AG04449 (cell line): ENCODE measurements around the gene PZP.
"Not testable (repeated sequence)": the region's sequence is repeated elsewhere in the genome, so short reads cannot be mapped to it uniquely, and the experiment has no call there.

Experiments
- CTCF ChIA-PET: fragments of 350-600 bp; formaldehyde crosslinking; extraction: SDS; loops from one replicate; lab custom pipeline; 2021; ENCODE audit warnings: antibody characterized with exemption; lab: Yijun Ruan, JAX
- POLR2A ChIA-PET: fragments of 400-600, 350-600 bp; formaldehyde crosslinking; extraction: SDS; loops from one replicate; lab custom pipeline; 2020; ENCODE audit warnings: antibody characterized with exemption, inconsistent platforms; lab: Yijun Ruan, JAX
- DNase-seq: peaks from one replicate; pipeline ENCODE4 v3.0.0-alpha.2; 2010; ENCODE audit warnings: low read depth, low spot score
- H3K4me3 ChIP-seq: 2 replicates; pipeline ENCODE4 v1.5.1; 2011; ENCODE audit warnings: low read depth, mild to moderate bottlenecking, control low read depth, low read length
- TF ChIP-seq, protein P1 (sequence below): IDR thresholded peaks from one replicate; pipeline ENCODE4 v1.5.1; 2011; ENCODE audit warnings: mild to moderate bottlenecking, moderate library complexity, low read length, control low read depth, inconsistent platforms; ENCODE audit not compliant: insufficient read depth; ENCODE audit errors: missing control alignments

The PZP gene

DNA sequence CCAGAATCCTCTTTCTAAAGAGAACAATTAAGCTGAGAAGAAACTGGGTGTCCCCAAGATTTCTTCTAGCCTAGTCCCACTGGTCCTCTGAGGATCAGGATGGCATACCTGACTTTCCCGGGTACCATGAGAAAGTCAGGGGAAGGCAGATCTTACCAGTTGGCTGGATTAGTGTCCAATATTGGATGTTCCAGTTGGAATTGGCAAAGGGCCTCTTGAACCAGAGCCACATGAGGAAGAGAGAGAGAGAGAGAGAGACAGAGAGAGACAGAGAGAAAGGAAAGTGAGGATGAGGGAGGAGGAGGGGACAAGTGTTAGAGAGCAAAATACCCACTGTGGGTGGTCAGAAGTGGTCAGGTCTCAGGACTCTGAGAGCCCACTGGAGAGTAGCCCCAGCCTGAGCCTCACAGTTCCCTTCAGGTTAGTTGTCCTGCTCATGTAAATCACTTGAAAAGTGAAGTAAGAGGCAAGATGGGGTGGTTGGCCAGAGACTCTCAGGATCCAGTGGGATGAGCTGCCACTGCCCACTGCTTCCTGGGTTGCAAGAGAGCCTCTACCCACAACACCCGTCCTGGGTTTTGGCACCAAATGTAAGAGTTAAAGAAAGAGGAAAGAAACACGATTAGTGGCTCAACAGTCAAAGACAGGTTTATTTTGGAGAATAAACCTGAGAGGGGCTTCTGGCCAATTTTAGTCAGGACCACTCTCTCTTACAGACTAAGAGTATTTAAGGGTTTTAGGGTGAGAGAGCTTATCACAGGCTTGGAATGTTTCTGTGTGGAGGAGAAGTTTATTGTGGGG is 64.1 kb downstream of the PZP start:
- TF ChIP-seq, protein P1, sequence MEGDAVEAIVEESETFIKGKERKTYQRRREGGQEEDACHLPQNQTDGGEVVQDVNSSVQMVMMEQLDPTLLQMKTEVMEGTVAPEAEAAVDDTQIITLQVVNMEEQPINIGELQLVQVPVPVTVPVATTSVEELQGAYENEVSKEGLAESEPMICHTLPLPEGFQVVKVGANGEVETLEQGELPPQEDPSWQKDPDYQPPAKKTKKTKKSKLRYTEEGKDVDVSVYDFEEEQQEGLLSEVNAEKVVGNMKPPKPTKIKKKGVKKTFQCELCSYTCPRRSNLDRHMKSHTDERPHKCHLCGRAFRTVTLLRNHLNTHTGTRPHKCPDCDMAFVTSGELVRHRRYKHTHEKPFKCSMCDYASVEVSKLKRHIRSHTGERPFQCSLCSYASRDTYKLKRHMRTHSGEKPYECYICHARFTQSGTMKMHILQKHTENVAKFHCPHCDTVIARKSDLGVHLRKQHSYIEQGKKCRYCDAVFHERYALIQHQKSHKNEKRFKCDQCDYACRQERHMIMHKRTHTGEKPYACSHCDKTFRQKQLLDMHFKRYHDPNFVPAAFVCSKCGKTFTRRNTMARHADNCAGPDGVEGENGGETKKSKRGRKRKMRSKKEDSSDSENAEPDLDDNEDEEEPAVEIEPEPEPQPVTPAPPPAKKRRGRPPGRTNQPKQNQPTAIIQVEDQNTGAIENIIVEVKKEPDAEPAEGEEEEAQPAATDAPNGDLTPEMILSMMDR = no peak
- H3K4me3 ChIP-seq = no peak overlapping the region
- POLR2A ChIA-PET = no interaction called here
- CTCF ChIA-PET = no interaction called here
- DNase-seq = no peak

DNA sequence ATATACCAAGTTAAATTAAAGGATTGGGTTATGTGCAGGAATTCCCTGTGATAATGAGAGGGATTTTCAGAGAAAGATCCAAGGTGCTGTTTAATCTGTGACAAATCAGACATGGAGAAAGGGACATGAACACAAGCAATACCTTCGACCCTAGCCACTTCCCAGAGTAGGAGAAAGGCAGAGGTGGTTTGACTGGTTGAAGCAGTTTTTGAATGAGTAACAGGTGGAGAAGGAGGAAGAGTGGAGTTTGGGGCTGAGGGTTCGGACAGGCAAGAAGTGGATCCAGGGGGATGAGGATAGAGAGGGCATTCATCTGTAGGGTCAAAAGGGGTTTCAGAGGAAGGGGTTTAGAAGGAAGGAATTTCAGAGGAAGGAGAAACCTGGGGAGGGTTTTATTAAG is 65.1 kb downstream of the PZP start:
- no peak overlapping the region for H3K4me3 ChIP-seq
- POLR2A ChIA-PET = no interaction called here
- TF ChIP-seq, protein P1 = no peak
- CTCF ChIA-PET = no interaction called here
- no peak for DNase-seq

DNA sequence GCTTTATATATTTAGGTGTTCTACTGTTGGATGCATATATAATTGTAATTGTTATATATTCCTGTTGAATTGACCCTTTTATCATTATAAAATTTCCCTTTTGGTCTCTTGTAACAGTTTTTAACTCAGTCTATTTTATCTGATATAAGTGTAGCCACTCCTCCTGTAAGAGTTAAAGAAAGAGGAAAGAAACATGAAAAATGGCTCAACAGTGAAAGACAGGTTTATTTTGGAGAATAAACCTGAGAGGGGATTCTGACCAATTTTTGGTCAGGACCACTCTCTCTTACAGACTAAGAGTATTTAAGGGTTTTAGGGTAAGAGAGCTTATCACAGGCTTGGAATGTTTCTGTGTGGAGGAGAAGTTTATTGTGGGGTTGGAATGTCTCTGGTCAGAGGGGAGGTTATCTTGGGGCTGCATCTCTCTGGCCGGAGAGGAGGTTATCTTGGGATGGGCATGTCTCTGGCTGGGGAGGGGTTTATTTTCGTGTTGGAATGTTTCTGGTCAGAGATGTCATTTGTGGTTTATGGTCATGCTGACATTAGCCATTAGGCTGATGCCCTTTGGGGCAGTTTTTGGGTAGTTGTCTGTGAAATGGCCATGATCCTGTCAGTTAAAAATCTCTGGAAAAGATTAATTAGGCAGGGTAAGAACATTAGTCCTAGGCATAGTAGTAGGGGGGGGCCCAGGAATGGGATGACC is 68.5 kb downstream of the PZP start:
- DNase-seq, POLR2A ChIA-PET, H3K4me3 ChIP-seq, CTCF ChIA-PET: not testable (repeated sequence)

DNA sequence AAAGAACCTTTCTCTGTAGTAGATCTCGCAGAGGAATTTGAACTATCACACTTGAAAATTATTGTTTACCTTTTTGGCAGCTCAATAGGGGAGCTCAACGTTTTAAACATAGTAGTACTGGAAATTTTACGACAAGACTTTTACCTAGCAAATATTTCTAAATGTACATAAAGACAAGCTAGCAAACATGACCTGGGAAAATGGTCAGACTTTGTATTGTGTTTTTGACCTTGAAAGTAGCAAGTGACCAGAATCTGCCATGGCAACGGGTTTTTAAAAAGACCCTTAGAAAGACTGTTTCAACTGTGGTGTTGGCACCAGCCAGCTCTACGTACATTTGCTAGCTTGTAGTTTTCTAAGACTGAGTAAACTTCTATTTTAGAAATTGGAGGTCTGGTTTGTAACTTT is 72.3 kb downstream of the PZP start:
- DNase-seq = no peak
- no peak overlapping the region for H3K4me3 ChIP-seq
- POLR2A ChIA-PET = no interaction called here
- CTCF ChIA-PET = no interaction called here
- TF ChIP-seq, protein P1 = no peak

- POLR2A ChIA-PET = no interaction called here
- CTCF ChIA-PET = no interaction called here
- H3K4me3 ChIP-seq = no peak overlapping the region
- TF ChIP-seq, protein P1 = no peak
- no peak for DNase-seq
Observed at GRCh38 chr12:9134981-9135628, 73.1 kb downstream of the PZP start.

- H3K4me3 ChIP-seq = no peak overlapping the region
- TF ChIP-seq, protein P1 = no peak
- ChIA-PET CTCF (no interaction called here), POLR2A (no interaction called here)
- DNase-seq = no peak
Observed at GRCh38 chr12:9133216-9133916, 74.8 kb downstream of the PZP start.
